Activated CD4-positive, alpha-beta T cell treated with anti-CD3 and anti-CD28 coated beads, Interleukin-10, Interleukin-2, amounts not matched to agents 100 ng/mL and 50 ng/mL, durations not matched to agents 16 hours and 8 hours (primary cell): Measurements from ENCODE around the gene CINP.
"Not testable (repeated sequence)": the region's sequence is repeated elsewhere in the genome, so short reads cannot be mapped to it uniquely, and the experiment has no call there.

ENCODE experiments used
- DNase-seq: peaks from one replicate; pipeline ENCODE4 v3.0.0-alpha.2; 2020

CINP gene

GRCh38 chr14:102319351-102320032 lies 43.2 kb downstream of the CINP start, which contains the start of gene ZNF839:
Gene ZNF839 (plus strand): TSS chr14:102319746. CDS start chr14:102319766, 20 bp downstream.
- DNase-seq: peak; percentile 96

GRCh38 chr14:102318781-102319276 lies 43.9 kb downstream of the CINP start:
- DNase-seq: no peak

GRCh38 chr14:102317564-102318248 lies 45.0 kb downstream of the CINP start:
- DNase-seq: peak; percentile 61

GRCh38 chr14:102316743-102317563 lies 45.7 kb downstream of the CINP start:
- DNase-seq: peak; percentile 95

GRCh38 chr14:102316338-102316742 lies 46.4 kb downstream of the CINP start:
- DNase-seq: peak; percentile 32

- DNase-seq: no peak
These were observed 47.6 kb downstream of the CINP start for GRCh38 chr14:102315121-102315520.

- DNase-seq: peak; percentile 88
These were observed 48.3 kb downstream of the CINP start for GRCh38 chr14:102314242-102315011.

GRCh38 chr14:102304611-102305506 lies 57.8 kb downstream of the CINP start, which contains the start of gene MOK:
Gene MOK (minus strand): TSS chr14:102305164. CDS start chr14:102304968, 196 bp downstream.
- DNase-seq: peak; percentile 98

- no peak for DNase-seq
These were observed 59.0 kb downstream of the CINP start for GRCh38 chr14:102303664-102304063.

GRCh38 chr14:102298303-102299070 lies 64.2 kb downstream of the CINP start:
- not testable (repeated sequence) for DNase-seq
